CD4-positive, alpha-beta T cell treated with Interleukin-6 for 4 hours (primary cell): ENCODE data around the gene STK10.

Source experiments
- DNase-seq: peaks from one replicate; pipeline ENCODE4 v3.0.0-alpha.2; 2020; ENCODE audit warnings: mixed read lengths

Gene STK10

GRCh38 chr5:172082180-172082579 is 105.8 kb downstream of the STK10 start:
- no peak for DNase-seq

GRCh38 chr5:172079876-172080275 is 108.1 kb downstream of the STK10 start:
- no peak for DNase-seq

- peak; percentile 32 for DNase-seq
Measured at GRCh38 chr5:172078726-172079345, 109.2 kb downstream of the STK10 start.

GRCh38 chr5:172077664-172078425 is 110.2 kb downstream of the STK10 start:
- no peak for DNase-seq

- no peak for DNase-seq
Measured at GRCh38 chr5:172076761-172077244, 111.2 kb downstream of the STK10 start.

GRCh38 chr5:172075656-172076055 is 112.4 kb downstream of the STK10 start:
- no peak for DNase-seq

- DNase-seq = no peak
Measured at GRCh38 chr5:172074896-172075295, 113.1 kb downstream of the STK10 start.

- no peak for DNase-seq
Measured at GRCh38 chr5:172071309-172071875, 116.6 kb downstream of the STK10 start.

GRCh38 chr5:172065431-172066065 is 122.5 kb downstream of the STK10 start:
- no peak for DNase-seq

GRCh38 chr5:172064766-172065165 is 123.3 kb downstream of the STK10 start:
- no peak for DNase-seq

- DNase-seq = no peak
Measured at GRCh38 chr5:172064358-172064757, 123.7 kb downstream of the STK10 start.

GRCh38 chr5:172063463-172064235 is 124.4 kb downstream of the STK10 start:
- DNase-seq = no peak

- no peak for DNase-seq
Measured at GRCh38 chr5:172059661-172060100, 128.3 kb downstream of the STK10 start.

GRCh38 chr5:172058088-172058487 is 129.9 kb downstream of the STK10 start:
- DNase-seq = no peak

GRCh38 chr5:172055996-172056395 is 132.0 kb downstream of the STK10 start:
- no peak for DNase-seq

GRCh38 chr5:172055421-172055820 is 132.6 kb downstream of the STK10 start:
- no peak for DNase-seq

GRCh38 chr5:172054611-172055153 is 133.3 kb downstream of the STK10 start:
- no peak for DNase-seq

- no peak for DNase-seq
Measured at GRCh38 chr5:172052450-172053236, 135.4 kb downstream of the STK10 start.

- no peak for DNase-seq
Measured at GRCh38 chr5:172051643-172052339, 136.2 kb downstream of the STK10 start.

- no peak for DNase-seq
Measured at GRCh38 chr5:172050080-172050479, 137.9 kb downstream of the STK10 start.
